MM.1S (cell line): Measurements from ENCODE around the gene ERC2.

Experiments used
- DNase-seq: peaks from one replicate; pipeline ENCODE4 v3.0.0-alpha.2; 2015
- H2AFZ ChIP-seq: fragments of 300-600 bp; sonication (generic); 2 replicates; pipeline ENCODE4 v1.6.0; 2016; ENCODE audit warnings: antibody characterized with exemption, low read length
- H3F3A ChIP-seq: fragments of 300-600 bp; sonication (generic); 2 replicates; pipeline ENCODE4 v1.6.1; 2016; ENCODE audit warnings: mild to moderate bottlenecking, antibody characterized with exemption, low read length, moderate library complexity, mixed read lengths; ENCODE audit not compliant: insufficient read depth
- H3K27ac ChIP-seq: fragments of 300-600 bp; sonication (generic); 2 replicates; pipeline ENCODE4 v1.5.1; 2016; ENCODE audit warnings: mild to moderate bottlenecking, low read length
- H3K27me3 ChIP-seq: fragments of 300-600 bp; sonication (generic); replicated peaks from 2 replicates; pipeline ENCODE4 v1.6.0; 2016; ENCODE audit warnings: low read length; ENCODE audit not compliant: insufficient read depth
- H3K36me3 ChIP-seq: fragments of 300-600 bp; sonication (generic); replicated peaks from 2 replicates; pipeline ENCODE4 v1.6.1; 2016; ENCODE audit warnings: mild to moderate bottlenecking, low read length, mixed read lengths; ENCODE audit not compliant: insufficient read depth
- H3K4me1 ChIP-seq: fragments of 300-600 bp; sonication (generic); 2 replicates; pipeline ENCODE4 v1.6.1; 2016; ENCODE audit warnings: low read length, mixed read lengths
- H3K4me2 ChIP-seq: fragments of 300-600 bp; sonication (generic); 2 replicates; pipeline ENCODE4 v1.6.0; 2016; ENCODE audit warnings: low read depth, low read length
- H3K4me3 ChIP-seq: fragments of 300-600 bp; sonication (generic); 2 replicates; pipeline ENCODE4 v1.5.1; 2016; ENCODE audit warnings: low read length, mixed read lengths
- H3K79me2 ChIP-seq: fragments of 300-600 bp; sonication (generic); 2 replicates; pipeline ENCODE4 v1.6.1; 2016; ENCODE audit warnings: mixed run types, low read length, mixed read lengths
- H3K9ac ChIP-seq: fragments of 300-600 bp; sonication (generic); 2 replicates; pipeline ENCODE4 v1.6.1; 2016; ENCODE audit warnings: low read length, mixed read lengths
- H3K9me2 ChIP-seq: fragments of 300-600 bp; sonication (generic); replicated peaks from 2 replicates; pipeline ENCODE4 v1.6.1; 2016; ENCODE audit warnings: mild to moderate bottlenecking, low read length, mixed read lengths; ENCODE audit not compliant: insufficient read depth
- H3K9me3 ChIP-seq: fragments of 300-600 bp; sonication (generic); replicated peaks from 2 replicates; pipeline ENCODE4 v1.6.1; 2016; ENCODE audit warnings: mild to moderate bottlenecking, low read length, mixed read lengths; ENCODE audit not compliant: insufficient read depth
- H4K20me1 ChIP-seq: fragments of 300-600 bp; sonication (generic); 2 replicates; pipeline ENCODE4 v1.6.1; 2016; ENCODE audit warnings: mild to moderate bottlenecking, low read length, moderate library complexity, mixed read lengths; ENCODE audit not compliant: insufficient read depth
- EZH2 ChIP-seq: fragments of 300-600 bp; sonication (generic); optimal IDR thresholded peaks from 2 replicates; pipeline ENCODE3; 2017; ENCODE audit warnings: low read depth, mild to moderate bottlenecking, antibody characterized with exemption, low read length, mixed read lengths
- EZH2phosphoT487 ChIP-seq: fragments of 300-600 bp; sonication (generic); IDR thresholded peaks from 2 replicates; pipeline ENCODE4 v1.6.1; 2018; ENCODE audit warnings: antibody characterized with exemption, low read length
- TF ChIP-seq, protein P1 (sequence below): fragments of 300-600 bp; sonication (generic); IDR thresholded peaks from 2 replicates; pipeline ENCODE4 v1.5.1; 2016; ENCODE audit warnings: antibody characterized with exemption, low read length, mixed read lengths

Gene ERC2

DNA sequence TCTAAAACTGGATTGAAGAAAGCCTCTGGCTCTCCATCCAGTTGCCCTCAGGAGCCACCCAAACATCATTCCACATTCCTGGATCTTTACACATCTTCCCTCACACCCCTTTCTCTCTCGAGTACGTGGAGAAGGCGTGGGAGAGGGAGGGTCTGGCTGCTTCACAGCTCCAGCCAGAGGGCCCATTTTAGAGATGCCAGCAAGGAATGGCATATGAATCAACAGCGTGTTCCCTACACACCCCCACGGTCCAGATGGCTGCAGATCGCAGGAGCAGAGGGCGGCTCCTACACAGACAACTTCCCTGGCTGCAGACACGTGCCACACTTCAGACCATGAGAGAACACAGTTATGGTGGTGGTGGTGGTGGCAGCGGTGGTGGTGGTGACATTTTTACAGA lies 280.1 kb downstream of the ERC2 start:
- no peak overlapping the region for H3K4me3 ChIP-seq
- no peak for DNase-seq
- H3K9me2 ChIP-seq, result no peaks in the 10 kb centered on the region
- no peak overlapping the region for H3K9ac ChIP-seq
- no peaks in the 10 kb centered on the region for H3K9me3 ChIP-seq
- no peaks in the 10 kb centered on the region for H3K4me1 ChIP-seq
- no peak overlapping the region for H3K27ac ChIP-seq
- H3K36me3 ChIP-seq, result no peaks in the 10 kb centered on the region
- TF ChIP-seq EZH2phosphoT487 (no peak), EZH2 (no peak)
- TF ChIP-seq, protein P1, sequence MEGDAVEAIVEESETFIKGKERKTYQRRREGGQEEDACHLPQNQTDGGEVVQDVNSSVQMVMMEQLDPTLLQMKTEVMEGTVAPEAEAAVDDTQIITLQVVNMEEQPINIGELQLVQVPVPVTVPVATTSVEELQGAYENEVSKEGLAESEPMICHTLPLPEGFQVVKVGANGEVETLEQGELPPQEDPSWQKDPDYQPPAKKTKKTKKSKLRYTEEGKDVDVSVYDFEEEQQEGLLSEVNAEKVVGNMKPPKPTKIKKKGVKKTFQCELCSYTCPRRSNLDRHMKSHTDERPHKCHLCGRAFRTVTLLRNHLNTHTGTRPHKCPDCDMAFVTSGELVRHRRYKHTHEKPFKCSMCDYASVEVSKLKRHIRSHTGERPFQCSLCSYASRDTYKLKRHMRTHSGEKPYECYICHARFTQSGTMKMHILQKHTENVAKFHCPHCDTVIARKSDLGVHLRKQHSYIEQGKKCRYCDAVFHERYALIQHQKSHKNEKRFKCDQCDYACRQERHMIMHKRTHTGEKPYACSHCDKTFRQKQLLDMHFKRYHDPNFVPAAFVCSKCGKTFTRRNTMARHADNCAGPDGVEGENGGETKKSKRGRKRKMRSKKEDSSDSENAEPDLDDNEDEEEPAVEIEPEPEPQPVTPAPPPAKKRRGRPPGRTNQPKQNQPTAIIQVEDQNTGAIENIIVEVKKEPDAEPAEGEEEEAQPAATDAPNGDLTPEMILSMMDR, result no peak
- H4K20me1 ChIP-seq, result no peaks in the 10 kb centered on the region
- H2AFZ ChIP-seq, result no peak overlapping the region
- H3F3A ChIP-seq, result no peaks in the 10 kb centered on the region
- no peaks in the 10 kb centered on the region for H3K27me3 ChIP-seq
- H3K79me2 ChIP-seq, result no peaks in the 10 kb centered on the region
- no peak overlapping the region for H3K4me2 ChIP-seq

DNA sequence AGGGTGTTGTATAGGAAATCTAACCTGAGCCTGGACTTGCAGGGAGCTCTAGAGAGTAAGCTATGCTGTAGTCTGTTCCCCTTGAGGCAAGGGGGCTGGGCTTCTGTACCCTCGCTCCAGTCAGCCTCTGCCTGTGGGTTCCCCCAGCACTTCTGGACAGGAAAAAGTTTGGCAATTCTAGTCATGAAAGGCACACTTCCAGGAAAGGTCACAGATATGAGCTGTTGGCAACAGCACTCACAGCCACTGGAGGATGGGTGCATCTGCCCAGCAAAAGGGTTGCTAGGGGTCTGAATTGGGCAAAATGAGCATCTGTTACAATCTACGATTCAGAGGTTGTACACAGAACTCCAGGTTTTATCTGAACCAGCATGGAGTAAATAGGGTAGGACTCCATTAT lies 281.2 kb downstream of the ERC2 start:
- no peaks in the 10 kb centered on the region for H3K79me2 ChIP-seq
- DNase-seq, result no peak
- H3F3A ChIP-seq, result no peaks in the 10 kb centered on the region
- H3K9me2 ChIP-seq, result no peaks in the 10 kb centered on the region
- H3K27ac ChIP-seq, result no peak overlapping the region
- no peaks in the 10 kb centered on the region for H3K4me1 ChIP-seq
- H3K4me2 ChIP-seq, result no peak overlapping the region
- no peaks in the 10 kb centered on the region for H4K20me1 ChIP-seq
- no peak overlapping the region for H2AFZ ChIP-seq
- no peak for TF ChIP-seq EZH2phosphoT487
- TF ChIP-seq, protein P1, result no peak
- no peak for TF ChIP-seq EZH2
- no peaks in the 10 kb centered on the region for H3K27me3 ChIP-seq
- no peak overlapping the region for H3K9ac ChIP-seq
- no peak overlapping the region for H3K4me3 ChIP-seq
- H3K9me3 ChIP-seq, result no peaks in the 10 kb centered on the region
- H3K36me3 ChIP-seq, result no peaks in the 10 kb centered on the region

DNA sequence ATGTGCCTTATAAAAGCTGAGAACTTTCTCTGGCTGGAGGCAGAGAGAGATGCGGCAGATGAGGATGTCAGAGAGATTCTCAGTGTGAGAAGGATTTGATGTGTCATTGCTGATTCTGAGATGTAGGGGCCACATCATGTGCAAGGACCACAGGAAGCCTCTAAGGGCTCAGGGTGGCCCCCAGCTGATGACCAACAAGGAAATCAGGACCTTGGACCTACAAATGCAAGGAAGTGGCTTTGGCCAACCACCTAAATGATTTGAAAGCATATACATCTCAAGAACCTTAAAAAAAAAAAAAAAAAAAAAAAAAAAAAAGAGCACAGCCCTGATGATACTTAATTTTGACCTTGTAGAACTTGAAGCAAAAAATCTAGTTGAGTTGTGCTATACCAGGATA lies 282.4 kb downstream of the ERC2 start:
- Histone ChIP-seq H3K79me2 (no peaks in the 10 kb centered on the region), H3K27ac (no peak overlapping the region), H3K4me2 (no peak overlapping the region), H3F3A (no peaks in the 10 kb centered on the region), H2AFZ (no peak overlapping the region), H3K9me2 (no peaks in the 10 kb centered on the region), H3K9me3 (no peaks in the 10 kb centered on the region), H3K9ac (no peak overlapping the region), H3K4me1 (no peaks in the 10 kb centered on the region), H3K27me3 (no peaks in the 10 kb centered on the region), H3K36me3 (no peaks in the 10 kb centered on the region), H4K20me1 (no peaks in the 10 kb centered on the region), H3K4me3 (no peak overlapping the region)
- TF ChIP-seq, protein P1, result no peak
- TF ChIP-seq EZH2 (no peak), EZH2phosphoT487 (no peak)
- no peak for DNase-seq
